SU-DHL-6 (cell line): ENCODE measurements around the gene PHKG1.

Experiments
- H2AFZ ChIP-seq: fragments of 200-600 bp; sonication (generic); 2 replicates; pipeline ENCODE4 v1.6.1; 2014; ENCODE audit warnings: low read depth, mild to moderate bottlenecking, moderate library complexity, mixed read lengths, antibody characterized with exemption, low read length; ENCODE audit not compliant: severe bottlenecking
- H3F3A ChIP-seq: fragments of 200-600 bp; shearing (Covaris generic); 2 replicates; pipeline ENCODE4 v1.6.0; 2016; ENCODE audit warnings: antibody characterized with exemption, mild to moderate bottlenecking; ENCODE audit not compliant: insufficient read depth
- H3K27ac ChIP-seq: fragments of 200-600 bp; sonication (generic); 2 replicates; pipeline ENCODE4 v1.5.1; 2016; ENCODE audit warnings: low read depth, mild to moderate bottlenecking, low read length, moderate library complexity, mixed read lengths
- H3K27me3 ChIP-seq: fragments of 200-600 bp; sonication (generic), shearing (Covaris generic); 2 replicates; pipeline ENCODE4 v1.6.0; 2014; ENCODE audit warnings: mild to moderate bottlenecking, low read length
- H3K36me3 ChIP-seq: fragments of 200-600 bp; sonication (generic); 2 replicates; pipeline ENCODE4 v1.6.1; 2014; ENCODE audit warnings: mild to moderate bottlenecking, low read length, mixed read lengths
- H3K4me2 ChIP-seq: fragments of 300-600, 200-600 bp; shearing (Covaris generic), sonication (generic); 2 replicates; pipeline ENCODE4 v1.6.0; 2014; ENCODE audit warnings: low read length, low read depth, mild to moderate bottlenecking; ENCODE audit not compliant: poor library complexity, severe bottlenecking
- H3K4me3 ChIP-seq: fragments of 200-600 bp; sonication (generic); 2 replicates; pipeline ENCODE4 v1.5.1; 2014; ENCODE audit warnings: antibody characterized with exemption, low read length, mild to moderate bottlenecking, mixed read lengths; ENCODE audit not compliant: insufficient read depth, poor library complexity, severe bottlenecking
- H3K79me2 ChIP-seq: fragments of 200-600 bp; sonication (generic); 2 replicates; pipeline ENCODE4 v1.6.1; 2014; ENCODE audit warnings: mild to moderate bottlenecking, low read length, moderate library complexity; ENCODE audit not compliant: insufficient read depth
- H3K9ac ChIP-seq: fragments of 200-600 bp; sonication (generic); 2 replicates; pipeline ENCODE4 v1.7.0; 2014; ENCODE audit warnings: mild to moderate bottlenecking, low read length
- H3K9me2 ChIP-seq: fragments of 200-600 bp; sonication (generic); replicated peaks from 2 replicates; pipeline ENCODE4 v1.6.1; 2014; ENCODE audit warnings: low read length; ENCODE audit not compliant: insufficient read depth
- H3K9me3 ChIP-seq: fragments of 200-600 bp; sonication (generic); 2 replicates; pipeline ENCODE4 v1.6.1; 2014; ENCODE audit warnings: low read length, mixed read lengths; ENCODE audit not compliant: insufficient read depth
- H4K20me1 ChIP-seq: fragments of 200-600 bp; sonication (generic); 2 replicates; pipeline ENCODE4 v1.6.1; 2014; ENCODE audit warnings: low read depth, mild to moderate bottlenecking, antibody characterized with exemption, low read length, moderate library complexity, mixed read lengths
- EZH2phosphoT487 ChIP-seq: fragments of 200-600 bp; sonication (generic), shearing (Covaris generic); conservative IDR thresholded peaks from 2 replicates; pipeline ENCODE4 v1.6.1; 2018; ENCODE audit warnings: mild to moderate bottlenecking, antibody characterized with exemption, low read length, moderate library complexity, mixed read lengths
- TF ChIP-seq, protein P1 (sequence below): fragments of 200-600 bp; sonication (generic); IDR thresholded peaks from one replicate; pipeline ENCODE4 v1.5.1; 2017; ENCODE audit warnings: antibody characterized with exemption, mild to moderate bottlenecking, low read length, moderate library complexity; ENCODE audit not compliant: insufficient read depth, poor library complexity, severe bottlenecking

PHKG1 gene

DNA sequence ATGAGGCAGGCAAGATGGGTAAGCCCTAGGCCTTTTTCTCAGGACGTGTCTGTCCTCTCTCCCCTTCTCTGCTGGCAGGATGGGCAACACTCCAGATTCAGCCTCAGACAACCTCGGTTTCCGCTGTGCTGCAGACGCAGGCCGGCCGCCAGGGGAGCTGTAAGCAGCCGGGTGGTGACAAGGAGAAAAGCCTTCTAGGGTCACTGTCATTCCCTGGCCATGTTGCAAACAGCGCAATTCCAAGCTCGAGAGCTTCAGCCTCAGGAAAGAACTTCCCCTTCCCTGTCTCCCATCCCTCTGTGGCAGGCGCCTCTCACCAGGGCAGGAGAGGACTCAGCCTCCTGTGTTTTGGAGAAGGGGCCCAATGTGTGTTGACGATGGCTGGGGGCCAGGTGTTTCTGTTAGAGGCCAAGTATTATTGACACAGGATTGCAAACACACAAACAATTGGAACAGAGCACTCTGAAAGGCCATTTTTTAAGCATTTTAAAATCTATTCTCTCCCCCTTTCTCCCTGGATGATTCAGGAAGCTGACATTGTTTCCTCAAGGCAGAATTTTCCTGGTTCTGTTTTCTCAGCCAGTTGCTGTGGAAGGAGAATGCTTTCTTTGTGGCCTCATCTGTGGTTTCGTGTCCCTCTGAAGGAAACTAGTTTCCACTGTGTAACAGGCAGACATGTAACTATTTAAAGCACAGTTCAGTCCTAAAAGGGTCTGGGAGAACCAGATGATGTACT is 13.1 kb downstream of the PHKG1 start:
- Histone ChIP-seq H3K9ac (no peak overlapping the region), H3K4me3 (no peak overlapping the region), H4K20me1 (no peaks in the 10 kb centered on the region), H3K27me3 (no peaks in the 10 kb centered on the region), H3F3A (no peaks in the 10 kb centered on the region), H3K4me2 (no peak overlapping the region), H2AFZ (no peak overlapping the region), H3K9me2 (no peaks in the 10 kb centered on the region), H3K27ac (no peak overlapping the region), H3K79me2 (no peaks in the 10 kb centered on the region), H3K36me3 (peaks cover 12% of the 10 kb centered on the region), H3K9me3 (no peaks in the 10 kb centered on the region)
- TF ChIP-seq EZH2phosphoT487: no peak
- TF ChIP-seq, protein P1, sequence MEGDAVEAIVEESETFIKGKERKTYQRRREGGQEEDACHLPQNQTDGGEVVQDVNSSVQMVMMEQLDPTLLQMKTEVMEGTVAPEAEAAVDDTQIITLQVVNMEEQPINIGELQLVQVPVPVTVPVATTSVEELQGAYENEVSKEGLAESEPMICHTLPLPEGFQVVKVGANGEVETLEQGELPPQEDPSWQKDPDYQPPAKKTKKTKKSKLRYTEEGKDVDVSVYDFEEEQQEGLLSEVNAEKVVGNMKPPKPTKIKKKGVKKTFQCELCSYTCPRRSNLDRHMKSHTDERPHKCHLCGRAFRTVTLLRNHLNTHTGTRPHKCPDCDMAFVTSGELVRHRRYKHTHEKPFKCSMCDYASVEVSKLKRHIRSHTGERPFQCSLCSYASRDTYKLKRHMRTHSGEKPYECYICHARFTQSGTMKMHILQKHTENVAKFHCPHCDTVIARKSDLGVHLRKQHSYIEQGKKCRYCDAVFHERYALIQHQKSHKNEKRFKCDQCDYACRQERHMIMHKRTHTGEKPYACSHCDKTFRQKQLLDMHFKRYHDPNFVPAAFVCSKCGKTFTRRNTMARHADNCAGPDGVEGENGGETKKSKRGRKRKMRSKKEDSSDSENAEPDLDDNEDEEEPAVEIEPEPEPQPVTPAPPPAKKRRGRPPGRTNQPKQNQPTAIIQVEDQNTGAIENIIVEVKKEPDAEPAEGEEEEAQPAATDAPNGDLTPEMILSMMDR: no peak

GRCh38 chr7:56078196-56078595 is 14.6 kb downstream of the PHKG1 start:
- Histone ChIP-seq H3K27ac (no peak overlapping the region), H3K9me2 (no peaks in the 10 kb centered on the region), H3K79me2 (no peaks in the 10 kb centered on the region), H3K27me3 (no peaks in the 10 kb centered on the region), H3K9ac (no peak overlapping the region), H4K20me1 (no peaks in the 10 kb centered on the region), H2AFZ (no peak overlapping the region), H3F3A (peaks cover 4% of the 10 kb centered on the region), H3K9me3 (no peaks in the 10 kb centered on the region), H3K4me2 (no peak overlapping the region), H3K4me3 (no peak overlapping the region), H3K36me3 (peaks cover 12% of the 10 kb centered on the region)
- no peak for TF ChIP-seq EZH2phosphoT487
- TF ChIP-seq, protein P1: no peak

GRCh38 chr7:56077681-56078080 is 15.1 kb downstream of the PHKG1 start:
- Histone ChIP-seq H4K20me1 (no peaks in the 10 kb centered on the region), H3F3A (peaks cover 9% of the 10 kb centered on the region), H3K9me2 (no peaks in the 10 kb centered on the region), H3K27me3 (no peaks in the 10 kb centered on the region), H3K9me3 (no peaks in the 10 kb centered on the region), H3K27ac (no peak overlapping the region), H3K4me2 (no peak overlapping the region), H3K79me2 (no peaks in the 10 kb centered on the region), H3K36me3 (peaks cover 17% of the 10 kb centered on the region), H3K9ac (no peak overlapping the region), H2AFZ (no peak overlapping the region), H3K4me3 (no peak overlapping the region)
- TF ChIP-seq, protein P1: no peak
- TF ChIP-seq EZH2phosphoT487: no peak
